Fibroblast of pulmonary artery (primary cell): ENCODE measurements around the gene NFIX.

Experiments
- DNase-seq: peaks from one replicate; pipeline ENCODE4 v3.0.0-alpha.2; 2010; ENCODE audit warnings: low read depth
- H3K4me3 ChIP-seq: replicated peaks from 2 replicates; pipeline ENCODE4 v1.5.1; 2011; ENCODE audit warnings: low read depth, mild to moderate bottlenecking, control low read depth, low read length, moderate library complexity
- TF ChIP-seq, protein P1 (sequence below): IDR thresholded peaks from 2 replicates; pipeline ENCODE4 v1.5.1; 2011; ENCODE audit warnings: mild to moderate bottlenecking, control low read depth, low read length, inconsistent platforms; ENCODE audit errors: missing control alignments

NFIX gene

DNA sequence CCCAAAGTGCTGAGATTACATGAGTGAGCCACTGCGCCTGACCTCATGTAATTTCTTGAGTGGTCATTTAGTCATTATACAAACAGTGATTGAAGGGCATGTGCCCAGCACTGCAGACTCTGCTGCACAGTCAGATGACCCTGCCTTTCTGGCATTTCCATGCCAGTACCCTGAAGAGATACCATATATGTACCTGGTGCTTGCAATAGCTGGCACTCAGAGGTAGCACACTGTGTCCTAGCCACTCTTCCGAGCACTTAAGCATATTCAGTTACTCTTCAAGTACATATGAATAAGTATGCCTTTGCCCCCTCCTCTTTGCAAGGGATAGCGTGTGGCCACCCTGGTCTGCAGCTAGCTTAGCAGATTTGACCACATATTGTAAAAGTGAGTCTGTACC is 139.4 kb downstream of the NFIX start:
- no peak overlapping the region for H3K4me3 ChIP-seq
- TF ChIP-seq, protein P1, sequence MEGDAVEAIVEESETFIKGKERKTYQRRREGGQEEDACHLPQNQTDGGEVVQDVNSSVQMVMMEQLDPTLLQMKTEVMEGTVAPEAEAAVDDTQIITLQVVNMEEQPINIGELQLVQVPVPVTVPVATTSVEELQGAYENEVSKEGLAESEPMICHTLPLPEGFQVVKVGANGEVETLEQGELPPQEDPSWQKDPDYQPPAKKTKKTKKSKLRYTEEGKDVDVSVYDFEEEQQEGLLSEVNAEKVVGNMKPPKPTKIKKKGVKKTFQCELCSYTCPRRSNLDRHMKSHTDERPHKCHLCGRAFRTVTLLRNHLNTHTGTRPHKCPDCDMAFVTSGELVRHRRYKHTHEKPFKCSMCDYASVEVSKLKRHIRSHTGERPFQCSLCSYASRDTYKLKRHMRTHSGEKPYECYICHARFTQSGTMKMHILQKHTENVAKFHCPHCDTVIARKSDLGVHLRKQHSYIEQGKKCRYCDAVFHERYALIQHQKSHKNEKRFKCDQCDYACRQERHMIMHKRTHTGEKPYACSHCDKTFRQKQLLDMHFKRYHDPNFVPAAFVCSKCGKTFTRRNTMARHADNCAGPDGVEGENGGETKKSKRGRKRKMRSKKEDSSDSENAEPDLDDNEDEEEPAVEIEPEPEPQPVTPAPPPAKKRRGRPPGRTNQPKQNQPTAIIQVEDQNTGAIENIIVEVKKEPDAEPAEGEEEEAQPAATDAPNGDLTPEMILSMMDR = no peak
- DNase-seq = no peak

DNA sequence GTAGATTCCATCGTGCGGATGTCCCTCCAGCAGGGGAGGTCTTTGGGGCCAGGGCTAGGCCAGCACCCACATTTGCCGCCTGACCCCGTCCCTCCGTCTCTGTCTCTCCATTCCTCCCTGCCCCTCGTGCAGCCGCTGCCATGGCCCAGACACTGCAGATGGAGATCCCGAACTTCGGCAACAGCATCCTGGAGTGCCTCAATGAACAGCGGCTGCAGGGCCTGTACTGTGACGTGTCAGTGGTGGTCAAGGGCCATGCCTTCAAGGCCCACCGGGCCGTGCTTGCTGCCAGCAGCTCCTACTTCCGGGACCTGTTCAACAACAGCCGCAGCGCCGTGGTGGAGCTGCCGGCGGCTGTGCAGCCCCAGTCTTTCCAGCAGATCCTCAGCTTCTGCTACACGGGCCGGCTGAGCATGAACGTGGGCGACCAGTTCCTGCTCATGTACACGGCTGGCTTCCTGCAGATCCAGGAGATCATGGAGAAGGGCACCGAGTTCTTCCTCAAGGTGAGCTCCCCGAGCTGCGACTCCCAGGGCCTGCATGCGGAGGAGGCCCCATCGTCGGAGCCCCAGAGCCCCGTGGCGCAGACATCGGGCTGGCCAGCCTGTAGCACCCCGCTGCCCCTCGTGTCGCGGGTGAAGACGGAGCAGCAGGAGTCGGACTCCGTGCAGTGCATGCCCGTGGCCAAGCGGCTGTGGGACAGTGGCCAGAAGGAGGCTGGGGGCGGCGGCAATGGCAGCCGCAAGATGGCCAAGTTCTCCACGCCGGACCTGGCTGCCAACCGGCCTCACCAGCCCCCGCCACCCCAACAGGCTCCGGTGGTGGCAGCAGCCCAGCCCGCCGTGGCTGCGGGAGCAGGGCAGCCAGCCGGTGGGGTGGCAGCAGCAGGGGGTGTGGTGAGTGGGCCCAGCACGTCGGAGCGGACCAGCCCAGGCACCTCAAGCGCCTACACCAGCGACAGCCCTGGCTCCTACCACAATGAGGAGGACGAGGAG is 140.1 kb downstream of the NFIX start:
- H3K4me3 ChIP-seq = no peak overlapping the region
- TF ChIP-seq, protein P1 = no peak
- DNase-seq = no peak

DNA sequence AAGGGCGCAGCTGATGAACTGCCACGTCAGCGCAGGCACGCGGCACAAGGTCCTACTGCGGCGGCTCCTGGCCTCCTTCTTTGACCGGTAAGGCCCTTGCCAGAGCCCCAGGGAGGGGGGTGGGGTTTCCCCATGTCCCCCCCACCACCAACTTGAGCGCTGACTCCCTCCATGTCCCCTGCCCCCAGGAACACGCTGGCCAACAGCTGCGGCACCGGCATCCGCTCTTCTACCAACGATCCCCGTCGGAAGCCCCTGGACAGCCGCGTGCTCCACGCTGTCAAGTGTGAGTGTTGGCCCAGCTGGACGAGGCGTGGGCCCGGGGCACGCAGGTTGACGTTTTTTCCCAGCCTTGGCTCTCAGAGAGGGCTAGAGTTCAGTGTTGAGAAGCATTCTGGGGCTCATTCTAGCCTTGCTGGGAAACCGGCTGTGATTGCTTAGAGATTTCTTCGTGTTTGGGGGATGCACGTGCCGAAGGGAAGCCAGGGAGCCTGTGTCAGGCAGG is 142.1 kb downstream of the NFIX start:
- no peak overlapping the region for H3K4me3 ChIP-seq
- TF ChIP-seq, protein P1 = no peak
- no peak for DNase-seq

GRCh38 chr19:13138171-13138915 is 143.1 kb downstream of the NFIX start:
- DNase-seq = no peak
- TF ChIP-seq, protein P1 = no peak
- H3K4me3 ChIP-seq = no peak overlapping the region

GRCh38 chr19:13138916-13139198 is 143.6 kb downstream of the NFIX start:
- no peak overlapping the region for H3K4me3 ChIP-seq
- no peak for DNase-seq
- TF ChIP-seq, protein P1 = no peak

DNA sequence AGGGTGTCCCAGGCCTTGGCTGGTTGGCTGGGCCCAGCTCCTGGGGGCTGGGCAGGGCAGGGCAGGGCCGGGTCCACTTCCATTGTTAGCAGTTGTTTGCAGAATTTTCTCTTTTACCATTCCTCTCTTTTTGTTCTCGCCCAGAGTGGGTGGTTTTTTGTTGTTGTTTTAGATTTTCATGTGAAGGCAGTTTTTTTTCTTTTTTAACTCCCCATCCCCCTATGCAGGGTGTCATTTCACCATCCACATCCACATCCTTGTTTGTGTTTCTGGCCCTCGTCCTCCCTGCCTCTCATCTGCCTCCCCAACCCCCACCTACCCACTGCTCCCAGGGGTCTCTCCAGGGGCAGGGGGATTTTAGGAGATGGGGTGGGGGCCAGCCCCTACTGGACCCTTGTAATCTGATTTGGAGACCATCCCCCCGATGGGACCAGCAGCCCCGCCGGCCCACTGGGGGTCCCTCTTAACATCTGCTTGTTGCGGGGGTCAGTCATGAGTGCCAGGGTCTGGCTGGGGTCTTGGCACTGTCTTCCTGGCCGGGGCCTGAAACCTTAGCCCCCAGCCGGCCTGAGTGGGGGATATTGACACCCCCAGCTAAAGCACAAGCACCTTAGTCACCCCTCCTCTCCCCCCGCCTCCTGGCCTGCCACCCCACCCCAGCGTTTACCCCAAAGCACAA is 144.5 kb downstream of the NFIX start:
- TF ChIP-seq, protein P1 = no peak
- no peak overlapping the region for H3K4me3 ChIP-seq
- no peak for DNase-seq
